CD4-positive, alpha-beta T cell (primary cell): ENCODE results near the gene STX11. TPM values are rescaled to one million over a fixed set of nuclear protein-coding genes. Genes with fewer than 3 reads are reported as not detected.

Experiments
- ATAC-seq: fragments of 200-7000 bp; cut with Tn5 transposase; one replicate; pipeline ENCODE4 v1.10.0; 2022; ENCODE audit warnings: mild to moderate bottlenecking; ENCODE audit not compliant: poor library complexity
- CTCF ChIA-PET: fragments of 350-600 bp; sonication (Branson Sonifier 250); formaldehyde crosslinking; loops from one replicate; lab custom pipeline; 2021; ENCODE audit warnings: antibody characterized with exemption, inconsistent platforms; lab: Charles Lee
- POLR2A ChIA-PET: fragments of 350-600 bp; sonication (Branson Sonifier 250); formaldehyde crosslinking; loops from one replicate; lab custom pipeline; 2021; ENCODE audit warnings: antibody characterized with exemption, inconsistent platforms; lab: Charles Lee
- DNase-seq, 14 experiments: peaks; one replicate each; pipeline ENCODE4 v3.0.0-alpha.2; 2013 to 2020; ENCODE audit warnings: mixed read lengths in 2 of 14
- H3K27ac ChIP-seq, 2 donors: one replicate each; pipeline versions ENCODE4 v1.5.1 to v1.7.0; 2013; ENCODE audit warnings: low read length in 2 of 2, low read depth in 1 of 2, mild to moderate bottlenecking in 1 of 2
- H3K27me3 ChIP-seq, 2 experiments: 1 replicate in 1 of 2; 2 replicates in 1 of 2; pipeline versions ENCODE4 v1.6.1 to v1.7.0; 2013; ENCODE audit warnings: low read length in 2 of 2, control low read depth in 1 of 2, mild to moderate bottlenecking in 1 of 2, moderate library complexity in 1 of 2; ENCODE audit not compliant: insufficient read depth in 2 of 2, control insufficient read depth in 1 of 2
- H3K36me3 ChIP-seq: one replicate; pipeline ENCODE4 v1.6.1; 2013; ENCODE audit warnings: low read length, control low read depth; ENCODE audit not compliant: insufficient read depth
- H3K4me1 ChIP-seq: one replicate; pipeline ENCODE4 v1.6.1; 2013; ENCODE audit warnings: low read length, control low read depth; ENCODE audit not compliant: insufficient read depth
- H3K4me3 ChIP-seq: one replicate; pipeline ENCODE4 v1.5.1; 2013; ENCODE audit warnings: mild to moderate bottlenecking, low read length, moderate library complexity
- H3K9me3 ChIP-seq, 2 experiments: 1 replicate in 1 of 2; 2 replicates in 1 of 2; pipeline versions ENCODE4 v1.6.1 to v1.7.0; 2013; ENCODE audit warnings: low read length in 2 of 2, mild to moderate bottlenecking in 2 of 2, control low read depth in 1 of 2, moderate library complexity in 1 of 2; ENCODE audit not compliant: control insufficient read depth in 1 of 2, insufficient read depth in 1 of 2
- H3K27ac Mint-ChIP-seq: one replicate; pipeline ENCODE4 v1.8.0; 2020; ENCODE audit warnings: mixed read lengths
- H3K27me3 Mint-ChIP-seq: one replicate; pipeline ENCODE4 v1.8.0; 2021; ENCODE audit warnings: mixed read lengths
- H3K36me3 Mint-ChIP-seq: one replicate; pipeline ENCODE4 v1.8.0; 2021; ENCODE audit warnings: low read depth, mixed read lengths
- H3K4me1 Mint-ChIP-seq: one replicate; pipeline ENCODE4 v1.8.0; 2021; ENCODE audit warnings: low read depth, mixed read lengths
- H3K4me3 Mint-ChIP-seq: one replicate; pipeline ENCODE4 v1.8.0; 2020; ENCODE audit warnings: mild to moderate bottlenecking, mixed read lengths
- H3K9me3 Mint-ChIP-seq: one replicate; pipeline ENCODE4 v1.8.0; 2020; ENCODE audit warnings: mixed read lengths
- intact Hi-C, 2 experiments: fragments of 100-400 bp; cut with DNase I in 1 of 2; cut with micrococcal nuclease in 1 of 2; formaldehyde crosslinking; loops; one replicate each; pipeline versions ENCODE4 v1.15.1 to v1.9.0; 2023 to 2025; cut with DNase I, micrococcal nuclease
- total RNA-seq, 174 experiments: library from RNA in 2 of 174; stranded (reverse) in 2 of 174; gene quantifications; one replicate each; pipeline ENCODE4 v1.2.3 and lab custom pipeline; 2021 to 2026
- TF ChIP-seq, protein P1 (sequence below): fragments of 200-600 bp; IDR thresholded peaks from one replicate; pipeline ENCODE4 v1.8.0; 2022; ENCODE audit warnings: antibody characterized with exemption, mild to moderate bottlenecking

The STX11 gene
- total RNA-seq, 2 experiments from 2014 or later = 16.1 to 16.8 TPM

- Mint-ChIP-seq H3K27me3 (no peaks in the 10 kb centered on the region), H3K4me1 (peaks cover 32% of the 10 kb centered on the region), H3K9me3 (no peaks in the 10 kb centered on the region), H3K36me3 (peaks cover 9% of the 10 kb centered on the region), H3K4me3 (no peak overlapping the region), H3K27ac (no peak overlapping the region)
- no peak overlapping the region for H3K27ac ChIP-seq
- DNase-seq (no peak), ATAC-seq (no peak)
- ChIA-PET CTCF (no interaction called here), POLR2A (no interaction called here)
- no peak overlapping the region for H3K4me3 ChIP-seq
- H3K4me1 ChIP-seq = peaks cover 6% of the 10 kb centered on the region
- H3K36me3 ChIP-seq = peaks cover 3% of the 10 kb centered on the region
- intact Hi-C loops = no loop called here
- TF ChIP-seq, protein P1, sequence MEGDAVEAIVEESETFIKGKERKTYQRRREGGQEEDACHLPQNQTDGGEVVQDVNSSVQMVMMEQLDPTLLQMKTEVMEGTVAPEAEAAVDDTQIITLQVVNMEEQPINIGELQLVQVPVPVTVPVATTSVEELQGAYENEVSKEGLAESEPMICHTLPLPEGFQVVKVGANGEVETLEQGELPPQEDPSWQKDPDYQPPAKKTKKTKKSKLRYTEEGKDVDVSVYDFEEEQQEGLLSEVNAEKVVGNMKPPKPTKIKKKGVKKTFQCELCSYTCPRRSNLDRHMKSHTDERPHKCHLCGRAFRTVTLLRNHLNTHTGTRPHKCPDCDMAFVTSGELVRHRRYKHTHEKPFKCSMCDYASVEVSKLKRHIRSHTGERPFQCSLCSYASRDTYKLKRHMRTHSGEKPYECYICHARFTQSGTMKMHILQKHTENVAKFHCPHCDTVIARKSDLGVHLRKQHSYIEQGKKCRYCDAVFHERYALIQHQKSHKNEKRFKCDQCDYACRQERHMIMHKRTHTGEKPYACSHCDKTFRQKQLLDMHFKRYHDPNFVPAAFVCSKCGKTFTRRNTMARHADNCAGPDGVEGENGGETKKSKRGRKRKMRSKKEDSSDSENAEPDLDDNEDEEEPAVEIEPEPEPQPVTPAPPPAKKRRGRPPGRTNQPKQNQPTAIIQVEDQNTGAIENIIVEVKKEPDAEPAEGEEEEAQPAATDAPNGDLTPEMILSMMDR = no peak
- no peaks in the 10 kb centered on the region for H3K27me3 ChIP-seq
- H3K9me3 ChIP-seq = no peaks in the 10 kb centered on the region
Measured at GRCh38 chr6:144176043-144176442, 25.7 kb downstream of the STX11 start.

DNA sequence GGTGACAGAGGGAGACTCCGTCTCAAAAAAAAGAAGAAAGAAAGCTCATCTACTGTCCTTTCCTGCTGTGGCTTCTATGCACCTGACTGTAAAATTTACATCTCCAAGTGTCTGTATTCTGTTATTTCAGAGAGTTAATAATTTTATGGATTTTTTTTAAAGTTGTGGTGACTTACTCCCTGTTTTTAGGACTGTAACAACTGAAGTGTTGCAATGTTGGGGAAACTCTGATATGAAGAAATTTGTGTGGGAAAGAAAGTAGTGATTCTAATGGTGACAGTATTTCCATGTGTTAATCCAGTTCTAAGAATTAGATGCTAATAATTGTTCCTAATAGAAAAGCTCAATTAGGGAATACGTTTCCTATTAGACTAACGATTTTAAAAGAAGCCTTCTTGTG is 27.4 kb downstream of the STX11 start:
- Mint-ChIP-seq H3K27me3 (no peaks in the 10 kb centered on the region), H3K4me1 (peaks cover 35% of the 10 kb centered on the region), H3K27ac (no peak overlapping the region), H3K36me3 (peaks cover under 1% of the 10 kb centered on the region), H3K9me3 (no peaks in the 10 kb centered on the region), H3K4me3 (no peak overlapping the region)
- H3K9me3 ChIP-seq = no peaks in the 10 kb centered on the region
- TF ChIP-seq, protein P1 = no peak
- intact Hi-C loops = no loop called here
- no peak overlapping the region for H3K27ac ChIP-seq
- ATAC-seq (no peak), DNase-seq (peak in 2 of 14 experiments; percentile 32 to 35)
- H3K4me1 ChIP-seq = peaks cover 6% of the 10 kb centered on the region
- H3K36me3 ChIP-seq = no peaks in the 10 kb centered on the region
- CTCF ChIA-PET = no interaction called here
- no peak overlapping the region for H3K4me3 ChIP-seq
- POLR2A ChIA-PET = no interaction called here
- H3K27me3 ChIP-seq = no peaks in the 10 kb centered on the region

GRCh38 chr6:144178323-144178722 is 28.0 kb downstream of the STX11 start:
- ChIA-PET CTCF (no interaction called here), POLR2A (no interaction called here)
- H3K27me3 ChIP-seq = no peaks in the 10 kb centered on the region
- H3K9me3 ChIP-seq = no peaks in the 10 kb centered on the region
- TF ChIP-seq, protein P1 = no peak
- Mint-ChIP-seq H3K9me3 (no peaks in the 10 kb centered on the region), H3K27me3 (no peaks in the 10 kb centered on the region), H3K4me3 (no peak overlapping the region), H3K27ac (no peak overlapping the region), H3K36me3 (no peaks in the 10 kb centered on the region), H3K4me1 (peaks cover 37% of the 10 kb centered on the region)
- no peaks in the 10 kb centered on the region for H3K36me3 ChIP-seq
- H3K4me3 ChIP-seq = no peak overlapping the region
- ATAC-seq = no peak
- intact Hi-C loops = no loop called here
- H3K27ac ChIP-seq = no peak overlapping the region
- H3K4me1 ChIP-seq = peaks cover 6% of the 10 kb centered on the region
- DNase-seq = no peak
